Thyroid gland (tissue), 4 donors: ENCODE results near the gene RABL3.

Source experiments
- POLR2A ChIP-seq, 2 donors: fragments of 450-650 bp; IDR thresholded peaks; one replicate each; pipeline ENCODE4 v1.6.1; 2017; ENCODE audit warnings: antibody characterized with exemption in 2 of 2, mild to moderate bottlenecking in 2 of 2, moderate library complexity in 1 of 2
- TF ChIP-seq, protein P1 (sequence below), 6 experiments: fragments of 200-600 bp in 3 of 6; fragments of 450-650 bp in 3 of 6; sonication (generic) in 3 of 6; IDR thresholded peaks; one replicate each; pipeline ENCODE4 v1.5.1; 2016 to 2019; ENCODE audit warnings: antibody characterized with exemption in 6 of 6, mild to moderate bottlenecking in 2 of 6, inconsistent platforms in 1 of 6, moderate library complexity in 1 of 6

DNA sequence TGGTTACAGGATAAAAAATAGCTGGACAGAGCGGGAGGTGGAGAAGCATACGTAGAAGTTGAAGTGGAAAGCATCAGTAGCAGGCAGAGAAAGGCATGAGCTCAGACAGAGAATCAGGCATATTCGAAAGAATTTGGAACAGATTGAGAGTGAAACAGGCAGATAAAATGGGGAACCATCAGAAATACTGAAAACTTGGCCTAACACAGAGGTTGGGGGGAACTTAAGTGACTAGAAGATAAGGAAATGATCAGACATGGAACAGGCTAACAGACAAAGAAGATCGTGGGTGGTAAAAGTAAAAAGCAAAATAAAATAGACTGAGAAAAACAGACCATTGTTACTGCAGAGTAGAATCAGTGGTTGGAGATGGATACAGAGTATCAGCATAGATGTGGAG is 33.1 kb upstream of the RABL3 start:
- no peak for TF ChIP-seq POLR2A (IDR thresholded peaks at IDR 0.05)
- TF ChIP-seq, protein P1, sequence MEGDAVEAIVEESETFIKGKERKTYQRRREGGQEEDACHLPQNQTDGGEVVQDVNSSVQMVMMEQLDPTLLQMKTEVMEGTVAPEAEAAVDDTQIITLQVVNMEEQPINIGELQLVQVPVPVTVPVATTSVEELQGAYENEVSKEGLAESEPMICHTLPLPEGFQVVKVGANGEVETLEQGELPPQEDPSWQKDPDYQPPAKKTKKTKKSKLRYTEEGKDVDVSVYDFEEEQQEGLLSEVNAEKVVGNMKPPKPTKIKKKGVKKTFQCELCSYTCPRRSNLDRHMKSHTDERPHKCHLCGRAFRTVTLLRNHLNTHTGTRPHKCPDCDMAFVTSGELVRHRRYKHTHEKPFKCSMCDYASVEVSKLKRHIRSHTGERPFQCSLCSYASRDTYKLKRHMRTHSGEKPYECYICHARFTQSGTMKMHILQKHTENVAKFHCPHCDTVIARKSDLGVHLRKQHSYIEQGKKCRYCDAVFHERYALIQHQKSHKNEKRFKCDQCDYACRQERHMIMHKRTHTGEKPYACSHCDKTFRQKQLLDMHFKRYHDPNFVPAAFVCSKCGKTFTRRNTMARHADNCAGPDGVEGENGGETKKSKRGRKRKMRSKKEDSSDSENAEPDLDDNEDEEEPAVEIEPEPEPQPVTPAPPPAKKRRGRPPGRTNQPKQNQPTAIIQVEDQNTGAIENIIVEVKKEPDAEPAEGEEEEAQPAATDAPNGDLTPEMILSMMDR (IDR thresholded peaks at IDR 0.05) = no peak
